GM12878 (cell line): ENCODE measurements around the gene FOXJ1. TPM values are rescaled to one million over a fixed set of nuclear protein-coding genes. Genes with fewer than 3 reads are reported as not detected.
A peak's percentile ranks its signal among the peaks of the same experiment; 100 is the strongest.

Experiments
- BCLAF1 ChIP-seq: fragments of 450-650 bp; IDR thresholded peaks from 2 replicates; pipeline ENCODE4 v1.6.1; 2017; ENCODE audit warnings: antibody characterized with exemption, mild to moderate bottlenecking, moderate library complexity
- E4F1 ChIP-seq: fragments of 450-650 bp; IDR thresholded peaks from 2 replicates; pipeline ENCODE4 v1.6.1; 2018; ENCODE audit warnings: borderline replicate concordance, mild to moderate bottlenecking; ENCODE audit not compliant: partially characterized antibody
- GABPA ChIP-seq: IDR thresholded peaks from 2 replicates; pipeline ENCODE4 v1.6.1; 2014; ENCODE audit warnings: antibody characterized with exemption, low read depth, mild to moderate bottlenecking, inconsistent platforms
- NR2C2 ChIP-seq: IDR thresholded peaks from 2 replicates; pipeline ENCODE4 v1.6.1; 2011; ENCODE audit warnings: borderline replicate concordance, low read depth; ENCODE audit not compliant: control insufficient read depth, insufficient read length
- SMAD5 ChIP-seq: IDR thresholded peaks from 2 replicates; pipeline ENCODE4 v1.6.1; 2016; ENCODE audit warnings: antibody characterized with exemption, low read depth
- SREBF2 ChIP-seq: IDR thresholded peaks from 2 replicates; pipeline ENCODE4 v1.6.1; 2012; ENCODE audit warnings: mild to moderate bottlenecking, low read length
- YY1 ChIP-seq: IDR thresholded peaks from 2 replicates; pipeline ENCODE4 v1.6.1; 2011; ENCODE audit warnings: low read depth, mild to moderate bottlenecking, low read length
- ZBTB40 ChIP-seq: fragments of 450-650 bp; IDR thresholded peaks from 2 replicates; pipeline ENCODE4 v1.6.1; 2016; ENCODE audit warnings: mild to moderate bottlenecking, moderate library complexity, borderline replicate concordance
- ZNF207 ChIP-seq: fragments of 450-650 bp; IDR thresholded peaks from 2 replicates; pipeline ENCODE4 v1.6.1; 2014; ENCODE audit warnings: antibody characterized with exemption, mild to moderate bottlenecking, borderline replicate concordance
- polyA plus RNA-seq, 11 experiments: library from polyadenylated mRNA; depleted of rRNA in 4 of 11; unstranded in 6 of 11; stranded (reverse) in 5 of 11; fragments of >200 nt; fragmentation: Nextera tagmentation in 4 of 11; fragmentation: Illumina TruSeq in 1 of 11; extraction: Ambion mirVana in 4 of 11; extraction: Trizol in 1 of 11; gene quantifications; 1 replicate in 1 of 11; 2 replicates in 10 of 11; pipeline versions ENCODE4 v1.2.1 to v1.2.3, GENCODE V29; 2011 to 2016; ENCODE audit warnings: inconsistent platforms in 2 of 11, missing spikeins in 2 of 11, low read depth in 1 of 11
- total RNA-seq, 4 experiments: library from RNA; depleted of rRNA in 3 of 4; stranded (reverse); fragments of >200 nt in 3 of 4; fragmentation: Illumina TruSeq in 1 of 4; extraction: Trizol in 1 of 4; gene quantifications; 2 replicates each; pipeline versions ENCODE4 v1.2.1 to v1.2.3, GENCODE V29; 2013 to 2021
- TF ChIP-seq, protein P1 (sequence below): IDR thresholded peaks from 2 replicates; pipeline ENCODE4 v1.6.1; 2012; ENCODE audit warnings: improper control_type of control experiment, low read depth, low read length; ENCODE audit not compliant: insufficient replicate concordance
- TF ChIP-seq, protein P2 (sequence below): IDR thresholded peaks from 2 replicates; pipeline ENCODE4 v1.6.1; 2012; ENCODE audit warnings: low read depth, low read length, improper control_type of control experiment

Gene FOXJ1
- total and polyA plus RNA-seq, 10 of the 15 experiments (the other 5 are each of a cell fraction or from before 2014, with no cell fraction given) = not detected

- TF ChIP-seq, protein P1, sequence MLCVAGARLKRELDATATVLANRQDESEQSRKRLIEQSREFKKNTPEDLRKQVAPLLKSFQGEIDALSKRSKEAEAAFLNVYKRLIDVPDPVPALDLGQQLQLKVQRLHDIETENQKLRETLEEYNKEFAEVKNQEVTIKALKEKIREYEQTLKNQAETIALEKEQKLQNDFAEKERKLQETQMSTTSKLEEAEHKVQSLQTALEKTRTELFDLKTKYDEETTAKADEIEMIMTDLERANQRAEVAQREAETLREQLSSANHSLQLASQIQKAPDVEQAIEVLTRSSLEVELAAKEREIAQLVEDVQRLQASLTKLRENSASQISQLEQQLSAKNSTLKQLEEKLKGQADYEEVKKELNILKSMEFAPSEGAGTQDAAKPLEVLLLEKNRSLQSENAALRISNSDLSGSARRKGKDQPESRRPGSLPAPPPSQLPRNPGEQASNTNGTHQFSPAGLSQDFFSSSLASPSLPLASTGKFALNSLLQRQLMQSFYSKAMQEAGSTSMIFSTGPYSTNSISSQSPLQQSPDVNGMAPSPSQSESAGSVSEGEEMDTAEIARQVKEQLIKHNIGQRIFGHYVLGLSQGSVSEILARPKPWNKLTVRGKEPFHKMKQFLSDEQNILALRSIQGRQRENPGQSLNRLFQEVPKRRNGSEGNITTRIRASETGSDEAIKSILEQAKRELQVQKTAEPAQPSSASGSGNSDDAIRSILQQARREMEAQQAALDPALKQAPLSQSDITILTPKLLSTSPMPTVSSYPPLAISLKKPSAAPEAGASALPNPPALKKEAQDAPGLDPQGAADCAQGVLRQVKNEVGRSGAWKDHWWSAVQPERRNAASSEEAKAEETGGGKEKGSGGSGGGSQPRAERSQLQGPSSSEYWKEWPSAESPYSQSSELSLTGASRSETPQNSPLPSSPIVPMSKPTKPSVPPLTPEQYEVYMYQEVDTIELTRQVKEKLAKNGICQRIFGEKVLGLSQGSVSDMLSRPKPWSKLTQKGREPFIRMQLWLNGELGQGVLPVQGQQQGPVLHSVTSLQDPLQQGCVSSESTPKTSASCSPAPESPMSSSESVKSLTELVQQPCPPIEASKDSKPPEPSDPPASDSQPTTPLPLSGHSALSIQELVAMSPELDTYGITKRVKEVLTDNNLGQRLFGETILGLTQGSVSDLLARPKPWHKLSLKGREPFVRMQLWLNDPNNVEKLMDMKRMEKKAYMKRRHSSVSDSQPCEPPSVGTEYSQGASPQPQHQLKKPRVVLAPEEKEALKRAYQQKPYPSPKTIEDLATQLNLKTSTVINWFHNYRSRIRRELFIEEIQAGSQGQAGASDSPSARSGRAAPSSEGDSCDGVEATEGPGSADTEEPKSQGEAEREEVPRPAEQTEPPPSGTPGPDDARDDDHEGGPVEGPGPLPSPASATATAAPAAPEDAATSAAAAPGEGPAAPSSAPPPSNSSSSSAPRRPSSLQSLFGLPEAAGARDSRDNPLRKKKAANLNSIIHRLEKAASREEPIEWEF = no peak
- TF ChIP-seq E4F1 (no peak), ZBTB40 (peak; percentile 33; the same call in 1 of the 2 replicates), SREBF2 (no peak), YY1 (0 out of 2 replicates have a peak, but pooled peaks have one; percentile 34), SMAD5 (no peak), ZNF207 (peak; percentile 21; the same call in 1 of the 2 replicates), NR2C2 (no peak), GABPA (no peak), BCLAF1 (no peak)
- TF ChIP-seq, protein P2, sequence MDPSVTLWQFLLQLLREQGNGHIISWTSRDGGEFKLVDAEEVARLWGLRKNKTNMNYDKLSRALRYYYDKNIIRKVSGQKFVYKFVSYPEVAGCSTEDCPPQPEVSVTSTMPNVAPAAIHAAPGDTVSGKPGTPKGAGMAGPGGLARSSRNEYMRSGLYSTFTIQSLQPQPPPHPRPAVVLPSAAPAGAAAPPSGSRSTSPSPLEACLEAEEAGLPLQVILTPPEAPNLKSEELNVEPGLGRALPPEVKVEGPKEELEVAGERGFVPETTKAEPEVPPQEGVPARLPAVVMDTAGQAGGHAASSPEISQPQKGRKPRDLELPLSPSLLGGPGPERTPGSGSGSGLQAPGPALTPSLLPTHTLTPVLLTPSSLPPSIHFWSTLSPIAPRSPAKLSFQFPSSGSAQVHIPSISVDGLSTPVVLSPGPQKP = no peak
Measured at GRCh38 chr17:76141212-76142038, at the start of gene FOXJ1 (continued).
